Fibroblast of the conjunctiva (primary cell): ENCODE measurements around the gene SYNPO2.
A peak's percentile ranks its signal among the peaks of the same experiment; 100 is the strongest.

Experiments used
- DNase-seq: peaks from one replicate; pipeline ENCODE4 v3.0.0-alpha.2; 2010; ENCODE audit warnings: low read depth

The SYNPO2 gene, protein sequence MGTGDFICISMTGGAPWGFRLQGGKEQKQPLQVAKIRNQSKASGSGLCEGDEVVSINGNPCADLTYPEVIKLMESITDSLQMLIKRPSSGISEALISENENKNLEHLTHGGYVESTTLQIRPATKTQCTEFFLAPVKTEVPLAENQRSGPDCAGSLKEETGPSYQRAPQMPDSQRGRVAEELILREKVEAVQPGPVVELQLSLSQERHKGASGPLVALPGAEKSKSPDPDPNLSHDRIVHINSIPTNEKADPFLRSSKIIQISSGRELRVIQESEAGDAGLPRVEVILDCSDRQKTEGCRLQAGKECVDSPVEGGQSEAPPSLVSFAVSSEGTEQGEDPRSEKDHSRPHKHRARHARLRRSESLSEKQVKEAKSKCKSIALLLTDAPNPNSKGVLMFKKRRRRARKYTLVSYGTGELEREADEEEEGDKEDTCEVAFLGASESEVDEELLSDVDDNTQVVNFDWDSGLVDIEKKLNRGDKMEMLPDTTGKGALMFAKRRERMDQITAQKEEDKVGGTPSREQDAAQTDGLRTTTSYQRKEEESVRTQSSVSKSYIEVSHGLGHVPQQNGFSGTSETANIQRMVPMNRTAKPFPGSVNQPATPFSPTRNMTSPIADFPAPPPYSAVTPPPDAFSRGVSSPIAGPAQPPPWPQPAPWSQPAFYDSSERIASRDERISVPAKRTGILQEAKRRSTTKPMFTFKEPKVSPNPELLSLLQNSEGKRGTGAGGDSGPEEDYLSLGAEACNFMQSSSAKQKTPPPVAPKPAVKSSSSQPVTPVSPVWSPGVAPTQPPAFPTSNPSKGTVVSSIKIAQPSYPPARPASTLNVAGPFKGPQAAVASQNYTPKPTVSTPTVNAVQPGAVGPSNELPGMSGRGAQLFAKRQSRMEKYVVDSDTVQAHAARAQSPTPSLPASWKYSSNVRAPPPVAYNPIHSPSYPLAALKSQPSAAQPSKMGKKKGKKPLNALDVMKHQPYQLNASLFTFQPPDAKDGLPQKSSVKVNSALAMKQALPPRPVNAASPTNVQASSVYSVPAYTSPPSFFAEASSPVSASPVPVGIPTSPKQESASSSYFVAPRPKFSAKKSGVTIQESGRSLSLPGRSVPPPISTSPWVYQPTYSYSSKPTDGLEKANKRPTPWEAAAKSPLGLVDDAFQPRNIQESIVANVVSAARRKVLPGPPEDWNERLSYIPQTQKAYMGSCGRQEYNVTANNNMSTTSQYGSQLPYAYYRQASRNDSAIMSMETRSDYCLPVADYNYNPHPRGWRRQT

GRCh38 chr4:118888666-118889311, at the start of gene SYNPO2:
Gene SYNPO2 (plus strand): TSS chr4:118888854. CDS start chr4:118889037, 183 bp downstream.
- DNase-seq, result peak; percentile 78

DNA sequence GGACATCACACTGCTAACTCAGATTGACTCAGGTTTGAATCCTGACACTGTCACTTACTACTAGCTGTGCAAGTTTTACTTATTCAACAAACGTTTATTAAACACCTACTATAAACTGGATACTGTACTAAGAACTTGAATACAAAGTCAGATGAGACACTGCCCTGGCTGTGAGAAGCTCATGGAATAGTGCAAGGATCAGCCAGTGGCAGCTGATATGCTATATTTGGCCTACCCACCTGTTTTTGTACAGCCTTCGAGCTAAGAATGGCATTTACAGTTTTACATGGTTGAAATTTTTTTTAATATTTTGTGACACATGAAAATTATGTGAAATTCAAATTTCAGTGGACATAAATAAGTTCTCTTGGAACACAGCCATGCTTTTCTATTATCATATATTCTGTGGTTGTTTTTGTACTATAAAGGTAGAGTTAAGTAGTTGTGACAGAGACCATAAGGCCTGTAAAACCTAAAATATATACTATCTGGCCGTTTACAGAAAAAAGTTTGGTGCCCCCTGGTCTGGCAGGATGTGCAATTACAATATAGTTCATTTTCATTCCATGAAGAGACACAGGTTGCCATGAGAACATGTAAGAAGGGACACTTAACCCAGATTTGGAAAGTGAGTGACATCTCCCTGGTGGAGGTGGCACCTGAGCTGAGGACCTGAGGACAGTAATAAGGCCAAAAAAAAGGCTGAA, 49.3 kb upstream of the SYNPO2 start:
- DNase-seq, result no peak

DNA sequence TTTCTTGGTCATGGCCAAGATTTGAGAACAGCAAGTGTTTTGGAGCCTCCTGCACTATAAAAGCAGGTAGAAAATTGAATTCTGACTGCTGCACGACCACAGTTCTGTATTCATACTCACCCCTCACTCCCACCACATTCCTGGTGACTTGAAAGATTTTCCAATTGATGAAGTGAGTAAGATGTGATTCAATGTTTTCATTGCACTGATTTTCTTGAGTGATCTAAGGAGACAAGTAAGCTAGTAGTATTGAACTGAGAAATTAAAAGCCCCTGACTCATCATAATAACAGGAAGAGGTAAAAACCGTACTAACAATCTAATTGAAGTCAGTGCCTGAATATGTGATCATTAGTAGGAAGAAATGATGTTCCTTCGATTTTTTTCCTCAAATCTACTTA, 46.6 kb upstream of the SYNPO2 start:
- no peak for DNase-seq

DNA sequence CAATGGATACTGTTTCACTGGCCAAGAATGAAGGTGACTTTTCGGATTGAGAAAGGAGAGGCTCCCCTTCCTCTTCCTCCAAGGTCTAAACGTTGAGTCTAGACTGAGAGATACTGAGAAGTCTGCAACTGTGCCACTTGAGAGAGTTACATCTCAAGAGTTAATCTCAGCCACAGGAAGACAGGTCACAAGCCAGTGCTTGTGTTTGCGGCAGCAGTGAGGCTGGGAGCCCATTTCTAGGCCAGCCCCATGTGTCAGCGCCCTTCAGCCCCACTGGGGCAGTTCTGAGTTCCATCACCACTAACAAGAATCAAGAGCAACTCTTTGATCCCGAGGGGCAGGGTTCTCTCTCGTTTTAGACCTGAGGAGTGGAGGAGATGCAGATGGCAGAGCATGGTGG, 45.4 kb upstream of the SYNPO2 start:
- DNase-seq, result no peak

DNA sequence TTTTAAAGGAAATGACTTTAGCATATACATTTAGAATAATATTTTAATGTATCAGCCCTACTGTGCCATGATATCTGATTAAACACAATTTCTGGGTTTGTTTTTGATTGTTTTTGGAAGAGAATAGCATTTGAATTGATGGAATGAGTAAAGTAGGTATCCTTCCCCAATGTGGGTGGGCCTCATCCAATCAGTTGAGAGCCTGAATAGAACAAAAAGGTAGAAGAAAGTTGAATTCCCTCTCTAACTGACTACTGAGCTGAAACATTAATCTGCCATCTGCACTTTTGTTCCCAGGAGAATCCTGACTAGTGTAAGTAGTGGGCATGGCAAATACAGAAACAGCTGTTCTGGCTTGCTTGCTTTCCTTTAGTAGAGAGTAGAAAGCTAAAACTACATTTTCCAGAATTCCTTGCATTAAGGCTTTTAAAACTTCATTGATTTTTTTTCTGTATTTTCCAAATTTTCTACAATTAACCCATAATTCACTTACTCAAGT, 43.1 kb upstream of the SYNPO2 start:
- DNase-seq, result no peak

DNA sequence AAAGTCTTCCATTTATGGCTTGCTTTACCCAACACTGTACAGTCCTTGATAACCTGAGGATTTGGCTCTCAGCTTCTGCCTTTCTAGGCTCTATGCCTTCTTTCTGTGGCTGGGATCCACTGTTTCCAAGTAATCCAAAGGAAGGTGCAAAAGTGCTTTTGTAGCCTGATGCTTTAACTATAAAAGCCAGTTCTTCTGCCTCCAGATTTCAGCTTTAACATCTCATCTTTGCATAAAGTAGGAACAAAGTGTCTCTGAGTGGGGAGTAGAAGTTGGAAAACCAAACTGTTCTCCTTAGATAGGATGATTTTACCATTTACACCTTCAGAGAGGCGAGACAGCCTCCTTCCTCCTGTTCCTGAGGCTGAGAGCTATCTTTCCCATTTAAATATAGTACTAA, 41.7 kb upstream of the SYNPO2 start:
- no peak for DNase-seq

GRCh38 chr4:118848242-118848641, 40.4 kb upstream of the SYNPO2 start:
- no peak for DNase-seq

- no peak for DNase-seq
These were observed 39.8 kb upstream of the SYNPO2 start for GRCh38 chr4:118848901-118849300.

DNA sequence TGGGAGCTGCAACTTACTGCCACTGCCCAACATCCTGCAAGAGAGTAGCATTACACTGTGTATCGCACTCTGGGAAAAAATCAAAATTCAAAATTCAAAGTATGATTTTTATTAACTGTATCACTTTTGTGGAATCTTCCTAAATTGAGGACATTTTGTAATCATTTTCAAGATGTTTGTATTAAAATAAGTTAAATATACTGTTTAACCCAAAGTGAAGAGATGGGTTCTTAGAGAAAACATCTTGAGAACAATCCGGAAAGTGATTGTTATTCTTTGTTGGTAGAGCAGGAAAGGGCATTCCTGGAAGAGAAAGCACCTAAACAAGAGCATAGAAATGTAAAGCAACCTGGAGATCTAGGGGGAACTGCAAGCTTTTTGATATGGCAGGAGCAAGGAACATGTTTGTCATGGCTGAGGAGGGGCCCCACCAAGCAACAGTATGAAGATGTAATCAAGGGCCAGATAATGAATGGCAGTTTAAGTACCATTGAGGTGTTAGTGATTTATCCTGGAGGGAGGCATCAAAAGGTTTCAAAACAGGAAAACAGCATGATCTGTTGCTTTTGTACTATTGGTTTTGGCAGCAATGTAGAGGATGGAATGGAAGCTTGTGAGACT, 38.7 kb upstream of the SYNPO2 start:
- no peak for DNase-seq

- no peak for DNase-seq
These were observed 38.0 kb upstream of the SYNPO2 start for GRCh38 chr4:118850488-118851173.

DNA sequence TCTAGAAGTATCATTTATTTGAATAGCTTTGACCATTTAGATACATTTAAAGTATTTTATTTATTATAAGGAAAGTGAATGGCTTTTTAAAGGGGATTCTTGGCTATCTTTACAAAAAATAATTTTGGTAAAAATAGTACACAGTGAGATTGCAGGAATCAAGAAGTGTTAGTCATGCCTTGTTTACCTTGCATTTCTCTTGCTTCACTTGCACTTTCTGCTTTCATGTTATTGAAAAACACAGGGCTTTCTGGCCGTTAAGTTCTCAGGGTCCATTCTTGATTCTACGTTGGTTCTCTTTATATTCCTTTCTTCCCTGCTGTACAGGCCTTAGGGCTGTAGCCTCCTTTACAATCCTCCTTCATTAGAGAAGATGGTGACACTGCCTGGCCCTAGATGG, 30.9 kb upstream of the SYNPO2 start:
- DNase-seq, result no peak

DNA sequence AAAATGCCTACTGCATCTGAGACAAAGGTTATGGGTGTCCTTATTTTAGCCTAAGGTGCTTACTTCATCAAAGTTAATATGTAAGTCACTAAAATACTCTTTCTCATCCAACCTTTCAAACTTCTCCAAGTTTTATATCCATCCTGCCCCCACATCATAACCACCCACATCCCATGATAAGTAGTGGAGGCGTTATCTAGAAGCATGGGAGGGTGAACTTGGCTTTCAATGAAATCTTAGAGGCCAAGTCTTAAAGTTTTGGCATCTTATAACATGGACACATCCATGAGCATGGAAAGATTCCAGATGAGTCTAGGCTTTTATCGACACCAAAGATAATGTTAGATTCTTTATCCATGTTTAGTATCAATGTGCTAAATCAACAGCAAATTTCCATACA, 29.9 kb upstream of the SYNPO2 start:
- no peak for DNase-seq

- DNase-seq, result peak; percentile 53
These were observed 23.5 kb upstream of the SYNPO2 start for GRCh38 chr4:118865091-118865708.

DNA sequence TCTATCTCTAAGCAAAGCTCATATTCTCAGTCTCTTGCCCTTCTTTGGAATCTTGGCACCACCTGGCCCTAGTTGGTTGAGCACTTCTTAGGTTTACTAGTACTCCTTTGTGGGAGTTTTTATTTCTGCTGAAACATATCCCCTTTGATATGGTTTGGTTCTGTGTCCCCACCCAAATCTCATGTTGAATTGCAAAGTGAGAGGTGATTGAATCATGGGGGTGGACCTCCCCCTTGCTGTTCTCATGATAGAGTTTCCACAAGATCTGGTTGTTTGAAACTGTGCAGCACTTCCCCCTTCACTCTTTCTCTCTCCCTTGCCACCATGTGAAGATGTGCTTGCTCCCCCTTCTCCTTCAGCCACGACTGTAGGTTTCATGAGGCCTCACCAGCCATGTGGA, 22.2 kb upstream of the SYNPO2 start:
- no peak for DNase-seq

DNA sequence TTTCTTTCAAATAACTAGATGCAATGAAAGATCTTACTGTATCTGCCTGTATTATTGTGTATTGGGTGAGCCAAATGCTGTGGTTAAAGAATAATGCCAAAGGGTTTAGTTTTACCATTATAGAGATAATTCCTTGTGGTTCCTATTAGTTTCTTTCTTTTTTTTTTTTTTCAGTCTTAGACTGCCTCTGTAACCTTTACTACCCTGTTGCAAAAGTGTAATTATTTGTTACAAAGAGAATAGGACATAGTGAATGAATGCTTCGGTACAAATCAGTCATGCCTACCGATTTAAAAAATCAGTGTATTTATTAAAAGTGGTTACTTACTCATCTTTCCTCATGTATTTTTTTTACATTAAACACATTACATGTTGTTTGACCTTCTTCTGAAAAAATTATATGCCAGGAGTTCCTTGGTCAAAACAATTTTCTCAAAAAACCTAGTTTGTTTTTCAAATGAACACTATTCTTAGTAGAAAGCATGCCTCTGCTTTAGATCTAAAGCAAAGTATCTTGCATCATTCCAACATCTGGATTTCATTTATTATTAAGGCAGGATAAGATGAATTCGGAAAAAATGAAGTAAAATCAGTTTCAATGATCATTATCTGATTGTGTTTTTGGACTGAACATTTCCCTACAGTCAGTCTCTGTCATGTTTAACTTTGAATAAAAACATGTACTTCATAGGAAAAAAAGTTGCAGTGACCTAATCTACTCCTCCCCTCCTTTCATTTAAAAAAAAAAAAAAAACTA, 21.2 kb upstream of the SYNPO2 start:
- DNase-seq, result peak; percentile 51

- no peak for DNase-seq
These were observed 18.8 kb upstream of the SYNPO2 start for GRCh38 chr4:118869808-118870342.

GRCh38 chr4:118872181-118872580, 16.5 kb upstream of the SYNPO2 start:
- DNase-seq, result no peak

- no peak for DNase-seq
These were observed 10.9 kb upstream of the SYNPO2 start for GRCh38 chr4:118877797-118878196.
